ENCODE measurements around the gene ACSM3.

- TF ChIP-seq CTCF (conservative IDR thresholded peaks at IDR 0.05; ENCODE audit: low read depth in 2 of 2) (no peak), CREB1 (CRISPR knock-in tag; IDR thresholded peaks at IDR 0.05; ENCODE audit: low read depth) (no peak)
Measured at GRCh38 chr16:20743591-20743990, 20.2 kb upstream of the ACSM3 start.
